NCI-H446 treated with DMSO at 0.1 percent for 48 hours (cell line): Measurements from ENCODE around the gene ZNF275.
"Not testable (repeated sequence)": the region's sequence is repeated elsewhere in the genome, so short reads cannot be mapped to it uniquely, and the experiment has no call there.

Source experiments
- DNase-seq: peaks from one replicate; lab custom pipeline; 2025; lab: John Stamatoyannopoulos, UW

The ZNF275 gene

GRCh38 chrX:153319295-153320046 lies 14.5 kb upstream of the ZNF275 start:
- no peak for DNase-seq

- DNase-seq = not testable (repeated sequence)
These were observed 13.9 kb upstream of the ZNF275 start for GRCh38 chrX:153320047-153320443.

DNA sequence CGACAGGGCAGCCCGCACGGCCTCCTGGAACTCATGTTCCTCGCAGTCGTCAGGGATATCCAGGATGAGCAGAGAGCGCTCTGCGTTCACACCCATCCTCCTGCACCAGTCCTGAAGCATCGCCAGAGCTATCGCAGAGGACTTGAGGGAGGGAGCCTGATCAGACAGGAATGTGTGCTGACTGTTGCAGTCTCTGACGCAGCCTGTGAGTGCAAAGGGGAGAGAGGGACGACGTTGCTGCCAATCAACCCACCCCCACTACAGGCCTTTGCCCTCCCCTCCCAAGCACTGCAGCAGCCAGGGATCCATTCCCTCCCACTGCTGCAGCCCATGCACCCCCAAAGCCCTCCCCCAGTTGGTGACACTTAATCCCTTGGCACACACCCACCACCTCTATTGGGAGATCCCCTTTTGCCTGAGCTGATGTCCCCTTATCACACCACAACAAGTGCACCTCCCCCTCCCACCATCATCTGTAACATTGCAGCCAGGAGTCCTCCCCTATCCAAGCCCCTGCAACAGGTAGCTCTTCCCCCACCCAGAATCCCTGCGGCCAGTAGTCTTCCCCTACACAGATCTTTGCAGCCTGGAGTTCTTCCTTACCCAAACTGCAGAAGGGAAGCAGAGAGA lies 13.3 kb upstream of the ZNF275 start:
- DNase-seq = no peak

DNA sequence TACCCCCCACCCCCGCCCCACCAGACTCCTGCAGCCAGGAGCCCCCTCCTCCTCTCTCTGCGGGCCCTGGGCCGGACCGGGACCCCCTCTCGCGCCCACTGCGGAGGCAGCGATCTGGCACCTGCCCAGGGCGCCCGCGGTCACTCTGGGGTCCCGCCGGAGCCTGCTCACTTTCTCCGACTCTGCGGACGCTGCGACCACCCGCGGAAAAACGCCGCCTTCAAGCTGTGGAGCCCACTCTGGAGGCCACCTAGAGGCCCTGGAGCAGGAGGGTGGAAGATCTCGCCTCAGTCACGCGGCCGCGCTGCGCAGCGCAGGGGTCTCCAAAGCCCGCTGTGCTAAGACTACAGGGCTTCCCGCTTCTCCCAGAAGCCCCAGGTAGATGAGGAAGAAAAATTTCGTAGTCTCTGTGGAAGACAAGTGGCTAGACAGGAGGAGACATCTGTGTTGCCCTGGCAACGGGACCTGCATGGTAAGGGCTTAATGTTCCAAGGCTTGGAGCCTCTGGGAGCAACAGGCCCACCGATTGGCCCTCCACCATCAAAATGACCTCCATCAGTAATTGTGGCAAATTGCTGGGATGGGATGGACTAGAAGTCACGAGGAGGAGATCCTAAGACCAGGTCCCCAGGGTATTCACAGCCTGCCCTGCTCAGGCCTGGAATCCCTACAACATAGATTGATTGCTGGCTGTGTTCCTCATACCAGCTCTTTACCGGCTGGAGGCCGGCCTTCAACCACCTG lies 12.4 kb upstream of the ZNF275 start, which contains the start of gene PNMA6F:
Gene PNMA6F (minus strand): TSS at position 387 of the 744 bp plus-strand sequence. CDS start 1,093 bp downstream, outside the sequence.
- no peak for DNase-seq

DNA sequence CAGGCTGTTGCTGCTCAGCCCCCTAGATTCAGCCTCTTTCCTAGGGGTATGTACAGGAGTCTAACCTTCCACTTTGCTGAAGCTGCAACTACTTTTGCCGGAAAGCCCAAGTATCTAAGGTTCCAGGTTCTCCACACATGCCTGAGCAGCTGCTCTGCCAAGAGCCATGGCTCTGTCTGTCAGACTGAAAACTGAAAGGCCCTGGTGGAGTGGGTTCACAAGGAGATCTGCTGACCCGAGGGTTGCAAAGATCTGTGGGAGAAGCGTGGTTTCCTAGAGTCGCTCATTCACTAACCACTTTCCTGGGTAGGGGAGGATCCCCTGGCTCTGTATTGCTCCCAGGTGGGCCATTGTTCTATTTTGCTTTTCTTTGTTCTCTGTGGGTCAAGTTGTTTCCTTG lies 6.4 kb upstream of the ZNF275 start:
- DNase-seq = no peak

DNA sequence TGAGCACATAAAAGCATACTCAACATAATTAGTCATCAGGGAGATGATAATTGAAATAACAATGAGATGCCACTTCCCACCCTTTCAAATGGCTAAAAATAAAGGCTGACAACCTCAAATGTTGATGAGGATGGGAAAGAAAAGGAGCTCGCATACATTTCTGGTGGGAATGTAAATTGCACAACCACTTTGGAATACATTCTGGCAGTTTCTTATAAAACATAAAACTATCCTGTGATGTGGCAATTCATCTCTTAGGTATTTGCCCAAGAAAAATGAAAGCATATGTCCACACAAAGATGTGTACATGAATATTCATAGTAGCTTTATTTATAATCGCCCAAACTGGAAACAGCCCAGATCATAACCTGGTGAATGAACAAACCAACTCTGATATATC lies 687 bp upstream of the ZNF275 start:
- DNase-seq = no peak

DNA sequence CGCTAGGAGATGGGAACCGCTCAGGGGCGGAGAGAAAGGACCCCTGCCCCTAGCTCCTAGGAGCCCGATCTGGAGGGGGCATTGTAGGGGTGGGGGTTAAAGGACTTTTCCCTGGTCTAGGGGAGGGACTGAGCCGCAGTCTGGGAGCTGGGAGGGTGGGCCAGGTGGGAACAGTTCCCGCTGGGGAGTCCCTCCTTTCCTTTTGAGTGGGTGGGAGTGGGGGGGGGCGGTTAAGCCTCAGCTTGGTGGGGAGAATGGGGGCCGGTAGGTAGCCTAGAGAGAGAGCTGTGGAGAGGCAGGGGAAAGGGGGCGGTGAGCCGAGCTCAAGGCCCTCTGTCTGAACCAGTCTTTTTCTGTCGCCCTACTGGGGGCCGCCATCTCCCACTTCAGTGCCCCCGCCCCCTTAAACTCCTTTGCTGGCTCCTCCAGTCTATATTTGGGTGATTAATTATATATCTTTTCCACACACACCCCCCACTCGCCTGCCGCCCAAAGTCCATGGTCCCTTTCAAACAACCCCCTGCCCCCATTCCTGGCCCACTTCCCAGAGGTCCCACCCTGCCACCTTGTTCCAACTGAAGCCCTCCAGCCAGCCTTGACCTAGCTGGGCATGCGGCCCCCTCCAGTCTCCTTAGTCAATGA lies 822 bp downstream of the ZNF275 start:
- DNase-seq = no peak

- no peak for DNase-seq
These were observed 2.4 kb downstream of the ZNF275 start for GRCh38 chrX:153336121-153336894.

DNA sequence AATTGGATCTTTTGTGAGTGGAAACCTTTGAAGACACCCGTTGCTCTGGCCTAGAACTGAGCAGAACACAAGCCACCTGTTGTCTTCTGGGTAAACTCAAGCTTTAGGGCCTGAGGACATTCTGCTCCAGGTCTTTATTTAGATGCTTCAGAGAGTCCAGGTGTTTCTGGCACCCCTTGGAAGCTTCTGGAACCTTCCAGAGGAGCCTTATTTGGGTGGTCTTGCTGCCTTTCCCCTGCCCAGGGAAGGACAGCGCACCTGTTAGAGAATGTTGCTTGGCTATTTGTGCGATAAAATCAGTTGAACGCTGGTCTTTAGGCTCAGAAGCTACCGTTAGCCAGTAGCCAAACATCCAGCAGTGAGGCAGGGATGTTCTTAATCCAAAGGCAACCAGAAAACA lies 3.0 kb downstream of the ZNF275 start:
- DNase-seq = no peak

- DNase-seq = no peak
These were observed 4.9 kb downstream of the ZNF275 start for GRCh38 chrX:153338836-153339235.

GRCh38 chrX:153339662-153340061 lies 5.7 kb downstream of the ZNF275 start:
- no peak for DNase-seq

DNA sequence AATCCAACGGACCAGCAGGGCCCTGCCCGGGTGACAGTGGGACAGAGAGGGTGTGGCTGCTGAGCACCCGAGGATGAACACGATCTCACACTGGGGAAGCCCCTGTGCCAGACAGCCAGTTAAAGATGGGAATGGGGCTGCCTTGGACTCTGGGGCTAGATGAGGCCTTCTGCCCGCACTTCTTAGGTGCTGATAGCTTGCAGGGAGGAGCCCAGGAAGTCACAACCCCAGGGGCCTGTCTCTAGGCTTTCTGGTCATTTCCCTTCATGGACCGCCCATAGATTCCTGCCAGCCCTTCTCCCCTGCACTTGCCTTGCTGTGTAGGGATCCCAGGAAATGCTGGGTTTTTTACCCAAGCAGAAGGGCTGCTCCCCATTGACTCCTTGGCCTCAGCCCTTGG lies 6.2 kb downstream of the ZNF275 start:
- no peak for DNase-seq

DNA sequence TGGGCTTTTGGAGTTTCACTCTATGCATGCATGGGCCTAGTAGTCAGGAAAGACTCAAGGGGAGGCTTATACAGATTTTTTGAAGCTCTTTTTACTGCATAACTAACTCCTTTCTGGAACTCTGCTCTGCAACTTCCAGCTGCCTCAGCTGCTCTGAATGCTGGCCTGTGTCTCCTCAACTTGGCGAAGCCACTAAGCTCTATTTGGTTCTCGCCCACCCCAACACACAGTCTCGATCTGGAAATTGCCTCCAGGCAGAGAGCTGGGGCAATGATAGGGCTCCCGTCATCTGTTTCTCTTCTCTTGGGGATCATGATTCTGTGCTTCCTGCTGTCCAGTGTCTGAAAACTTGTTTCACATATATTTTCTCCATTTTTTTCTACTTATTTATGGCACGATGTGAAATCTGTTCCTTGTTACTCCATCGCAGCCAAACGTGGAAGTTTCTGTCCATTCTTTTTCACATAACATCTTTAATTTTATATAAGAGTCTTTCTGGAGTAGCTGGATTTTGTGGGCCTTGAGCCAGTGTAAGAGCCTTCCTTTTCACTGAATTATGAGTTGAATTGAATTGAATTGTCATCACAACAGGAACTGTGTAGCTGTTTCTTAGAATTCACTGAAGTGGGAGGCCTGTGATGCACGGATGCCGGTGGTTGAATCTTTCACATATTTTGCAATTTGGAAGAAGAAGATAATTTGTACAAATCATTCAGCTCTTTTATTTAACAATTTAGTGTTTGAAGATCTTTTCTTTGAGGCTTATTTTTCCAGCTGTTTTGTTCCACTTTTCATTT lies 9.0 kb downstream of the ZNF275 start:
- DNase-seq = no peak

- DNase-seq = no peak
These were observed 9.7 kb downstream of the ZNF275 start for GRCh38 chrX:153343674-153344073.

DNA sequence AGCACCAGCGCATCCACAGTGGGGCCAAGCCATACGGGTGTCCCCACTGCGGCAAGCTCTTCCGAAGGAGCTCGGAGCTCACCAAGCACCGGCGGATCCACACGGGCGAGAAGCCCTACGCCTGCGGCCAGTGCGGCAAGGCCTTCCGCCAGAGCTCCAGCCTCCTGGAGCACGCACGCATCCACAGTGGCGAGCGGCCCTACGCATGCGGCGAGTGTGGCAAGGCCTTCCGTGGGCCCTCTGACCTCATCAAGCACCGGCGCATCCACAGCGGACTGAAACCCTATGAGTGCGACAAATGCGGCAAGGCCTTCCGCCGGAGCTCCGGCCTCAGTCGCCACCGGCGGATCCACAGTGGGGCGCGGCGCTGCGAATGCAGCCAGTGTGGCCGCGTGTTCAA lies 13.6 kb downstream of the ZNF275 start:
- no peak for DNase-seq

DNA sequence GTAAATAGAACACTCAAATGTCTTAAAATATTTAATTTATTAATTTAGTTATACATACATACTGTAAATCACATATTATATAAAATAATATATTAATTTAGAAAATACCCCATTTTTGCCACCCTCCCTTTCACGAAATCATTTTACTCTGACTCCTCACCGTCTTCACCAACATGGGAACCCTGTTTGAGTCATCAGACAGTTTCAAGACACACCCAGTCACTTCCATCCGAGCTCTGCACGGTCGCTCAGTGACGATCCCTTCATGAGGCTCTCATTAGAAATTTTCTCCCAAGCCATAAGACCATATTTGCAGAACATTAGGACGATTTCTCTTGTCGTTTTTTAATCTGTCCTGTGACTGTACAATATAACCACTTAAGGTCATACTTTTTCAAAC lies 14.5 kb downstream of the ZNF275 start:
- DNase-seq = no peak

DNA sequence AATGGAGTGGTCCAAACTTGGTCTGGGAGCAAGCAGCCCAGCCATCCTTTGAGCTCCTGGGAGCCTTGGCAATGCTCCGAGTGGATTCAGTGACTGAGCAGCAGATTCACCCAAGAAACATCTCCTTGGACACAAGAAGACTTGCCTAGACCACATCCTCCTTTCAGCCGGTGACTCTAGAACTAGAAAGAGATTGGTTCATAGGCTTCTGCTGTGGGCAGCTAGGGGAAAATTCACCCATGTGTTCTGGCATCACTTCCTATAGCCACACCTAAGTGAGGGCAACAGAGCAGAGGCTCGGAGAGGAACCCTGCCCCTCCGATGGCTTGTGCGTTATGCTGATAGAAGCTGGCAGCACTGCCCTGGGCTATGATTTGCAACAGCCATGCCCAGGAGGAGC lies 16.0 kb downstream of the ZNF275 start:
- no peak for DNase-seq

- DNase-seq = no peak
These were observed 18.0 kb downstream of the ZNF275 start for GRCh38 chrX:153351981-153352380.

- DNase-seq = no peak
These were observed 18.9 kb downstream of the ZNF275 start for GRCh38 chrX:153352858-153353257.

DNA sequence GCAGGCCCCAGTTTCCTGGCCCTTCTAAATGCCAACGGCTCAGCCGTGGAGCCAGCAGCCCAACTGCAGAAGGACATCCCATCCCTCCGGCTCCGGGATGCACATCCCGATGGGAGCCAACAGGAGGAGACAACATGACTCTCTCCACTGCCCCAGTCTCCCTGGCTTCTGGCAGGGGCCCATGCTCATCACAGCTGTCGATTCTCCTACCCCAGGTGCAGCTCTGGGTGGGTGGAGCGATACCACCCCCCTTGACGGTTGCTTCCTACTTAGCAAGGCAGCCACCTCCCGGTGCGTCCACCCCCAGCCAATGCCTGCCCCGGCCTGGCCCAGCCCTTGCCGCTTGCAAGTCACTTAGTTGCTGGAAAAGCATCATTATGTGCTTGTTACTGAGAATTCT lies 19.5 kb downstream of the ZNF275 start:
- no peak for DNase-seq

GRCh38 chrX:153357877-153358276 lies 23.9 kb downstream of the ZNF275 start:
- DNase-seq = no peak
